ENCODE measurements around the gene NUDT3.

Gene NUDT3

GRCh38 chr6:34317882-34318498, 74.5 kb downstream of the NUDT3 start:
- DNase-seq, result no peak

- DNase-seq, result no peak
Observed at GRCh38 chr6:34317172-34317477, 75.3 kb downstream of the NUDT3 start.

GRCh38 chr6:34316431-34317171, 75.9 kb downstream of the NUDT3 start:
- no peak for DNase-seq

DNA sequence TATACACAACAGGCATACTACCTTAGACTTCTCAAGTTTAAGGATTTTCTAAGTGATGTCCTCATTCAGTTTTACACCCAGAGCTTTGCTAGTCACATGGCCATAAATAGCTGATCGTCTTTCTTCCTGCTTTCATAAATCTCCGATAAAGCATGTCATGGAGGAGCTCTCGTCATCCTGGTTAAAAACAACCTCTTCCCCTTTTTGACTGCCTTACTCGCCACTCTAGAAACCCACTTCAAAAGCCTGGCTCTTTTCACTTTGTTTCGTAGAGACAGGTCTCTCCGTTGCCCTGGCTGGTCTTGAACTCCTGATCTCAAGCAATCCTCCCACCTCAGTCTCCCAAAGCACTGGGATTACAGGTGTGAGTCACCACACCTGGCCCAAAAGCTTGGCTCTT, 76.7 kb downstream of the NUDT3 start:
- DNase-seq, result peak; percentile 38

DNA sequence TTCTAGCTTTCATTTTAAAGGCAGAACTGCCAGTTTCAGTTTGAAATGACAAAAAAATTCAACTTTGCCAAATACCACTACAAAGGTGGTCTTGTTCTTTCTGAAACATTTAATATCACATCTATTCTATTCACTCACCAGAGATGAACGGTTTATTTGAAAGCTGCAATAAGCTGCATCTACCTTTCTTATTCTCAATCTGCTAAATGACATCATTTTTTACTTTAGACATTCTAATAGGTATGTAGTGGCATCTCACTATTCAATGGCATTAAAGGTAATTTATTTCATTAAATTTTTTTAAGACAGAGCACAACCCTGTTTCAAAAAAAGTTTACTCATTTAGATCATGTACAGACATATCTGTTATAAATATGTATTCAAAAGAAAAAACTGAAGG, 77.2 kb downstream of the NUDT3 start:
- DNase-seq, result no peak

DNA sequence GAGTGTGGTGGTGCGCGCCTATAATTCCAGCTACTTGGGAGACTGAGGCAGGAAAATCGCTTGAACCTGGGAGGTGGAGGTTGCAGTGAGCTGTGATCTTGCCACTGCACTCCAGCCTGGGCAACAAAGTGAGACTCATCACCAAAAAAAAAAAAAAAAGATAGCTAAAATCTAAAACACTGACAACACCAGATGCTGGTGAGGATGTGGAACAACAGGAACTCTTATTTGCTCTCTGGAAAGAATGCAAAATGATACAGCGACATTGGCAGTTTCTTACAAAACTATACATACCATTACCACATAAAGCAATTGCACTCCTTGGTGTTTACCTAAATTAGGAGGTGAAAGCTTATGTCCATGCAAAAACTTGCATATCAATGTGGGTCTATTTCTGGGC, 80.2 kb downstream of the NUDT3 start:
- DNase-seq, result no peak

DNA sequence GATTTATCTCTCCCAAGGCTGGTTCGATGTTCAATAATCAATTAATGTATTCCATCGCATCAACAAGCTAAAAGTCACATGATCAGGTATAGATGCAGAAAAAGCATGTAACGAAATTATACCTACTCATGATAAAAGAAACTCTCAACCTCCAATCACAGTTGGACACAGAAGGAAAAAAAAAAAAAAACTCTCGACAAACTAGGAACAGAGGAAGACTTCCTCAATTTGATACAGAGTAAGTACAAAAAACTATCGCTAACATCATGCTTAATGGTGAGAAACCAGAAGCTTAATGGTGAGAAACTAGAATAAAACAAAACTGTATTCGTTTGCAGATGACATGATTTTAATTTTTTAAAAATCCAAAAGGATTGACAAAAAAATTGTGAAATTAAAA, 81.7 kb downstream of the NUDT3 start:
- DNase-seq, result no peak

GRCh38 chr6:34308483-34308882, 84.0 kb downstream of the NUDT3 start:
- no peak for DNase-seq

DNA sequence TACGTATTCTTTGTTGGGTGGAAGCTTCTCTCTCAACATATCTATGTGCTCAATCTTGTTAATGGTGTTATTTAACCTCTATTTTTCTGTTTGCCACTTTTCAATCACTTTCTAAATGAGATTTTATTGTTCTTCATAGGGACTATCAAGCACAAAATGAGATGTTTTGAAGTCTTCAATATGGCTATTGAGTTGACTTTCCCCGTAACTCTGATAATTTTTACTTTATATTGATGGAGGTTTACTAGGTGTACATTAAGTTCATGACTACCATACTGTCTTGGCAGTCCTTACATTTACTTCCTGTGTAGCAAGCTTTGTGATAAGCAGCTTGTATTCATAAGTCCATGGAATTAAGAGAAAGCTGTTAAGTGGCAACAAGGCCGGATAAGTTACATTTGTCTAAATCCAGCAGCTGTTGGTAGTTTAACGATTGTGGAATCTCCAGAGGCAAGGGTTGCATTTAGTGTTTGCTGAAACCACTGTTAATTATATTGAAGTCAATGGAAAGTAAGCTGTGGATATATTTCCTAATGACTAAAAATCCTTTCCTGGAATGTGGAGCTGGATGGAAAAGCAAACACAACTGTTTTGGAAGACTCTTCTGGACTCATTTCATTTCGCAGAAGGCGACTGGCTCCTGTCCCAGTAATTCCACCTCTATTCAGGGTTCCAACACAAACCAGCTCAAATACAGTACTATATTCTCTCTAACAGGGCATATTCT, 86.3 kb downstream of the NUDT3 start:
- no peak for DNase-seq

GRCh38 chr6:34305497-34305896, 87.0 kb downstream of the NUDT3 start:
- DNase-seq, result no peak

- DNase-seq, result no peak
Observed at GRCh38 chr6:34304164-34304563, 88.3 kb downstream of the NUDT3 start.

DNA sequence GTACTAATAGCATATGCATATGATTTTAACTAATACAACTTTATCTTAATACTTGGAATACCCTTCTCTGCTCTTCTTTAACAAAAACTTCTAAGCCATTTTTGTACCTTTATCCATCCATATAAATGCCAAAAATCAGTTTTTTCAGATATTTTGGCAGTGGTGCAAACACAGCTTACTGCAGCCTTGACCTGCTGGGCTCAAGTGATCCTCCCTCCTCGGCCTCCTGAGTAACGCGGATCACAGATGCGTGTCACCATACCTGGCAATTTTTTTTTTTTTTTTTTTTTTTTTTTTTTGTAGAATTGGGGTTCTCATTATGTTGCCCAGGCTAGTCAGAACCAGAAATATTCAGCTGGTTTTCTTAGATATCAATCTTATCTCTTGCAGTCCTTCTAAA, 89.5 kb downstream of the NUDT3 start:
- no peak for DNase-seq

- no peak for DNase-seq
Observed at GRCh38 chr6:34301408-34301807, 91.1 kb downstream of the NUDT3 start.

- no peak for DNase-seq
Observed at GRCh38 chr6:34300332-34300751, 92.1 kb downstream of the NUDT3 start.

DNA sequence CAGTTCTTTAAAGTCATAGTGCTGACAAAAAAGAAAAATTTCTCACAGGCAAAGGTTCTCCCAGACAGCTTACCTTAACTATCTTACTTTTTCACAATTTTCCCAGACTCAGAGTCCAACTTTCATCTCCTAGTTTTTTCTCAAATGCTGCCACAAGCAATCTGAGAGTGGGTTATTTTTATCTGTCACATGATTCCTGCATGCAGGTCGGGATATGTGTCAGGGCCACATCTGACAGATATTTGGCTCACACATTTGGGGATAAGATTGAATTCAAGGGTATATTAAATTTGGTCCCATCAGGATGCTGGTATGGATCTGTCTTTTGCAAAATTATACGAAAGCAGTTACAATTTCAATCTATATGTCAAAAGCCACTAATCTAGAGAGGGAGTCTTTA, 93.5 kb downstream of the NUDT3 start:
- no peak for DNase-seq

DNA sequence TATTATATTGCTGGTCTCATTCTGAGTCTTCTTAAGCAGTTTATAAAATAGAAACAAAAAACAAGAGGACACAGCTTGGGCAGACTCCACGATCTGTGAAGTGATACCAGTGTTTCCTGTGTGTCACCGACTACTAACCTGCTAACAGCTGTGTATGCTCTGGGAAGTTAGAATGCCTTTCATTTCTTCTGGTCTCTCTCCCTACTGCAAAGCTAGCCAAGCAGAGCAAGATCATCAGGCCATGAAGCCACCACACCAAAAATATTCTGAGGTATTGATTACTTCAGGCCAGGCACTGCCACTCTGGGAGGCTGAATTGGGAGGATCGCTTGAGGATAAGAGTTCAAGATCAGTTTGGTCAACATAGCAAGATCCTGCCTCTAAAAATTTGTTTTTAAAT, 96.7 kb downstream of the NUDT3 start:
- no peak for DNase-seq

GRCh38 chr6:34292954-34293353, 99.5 kb downstream of the NUDT3 start:
- no peak for DNase-seq

GRCh38 chr6:34289137-34289536, 103.3 kb downstream of the NUDT3 start:
- DNase-seq, result no peak

GRCh38 chr6:34288581-34288980, 103.9 kb downstream of the NUDT3 start:
- DNase-seq, result peak; percentile 29

GRCh38 chr6:34285448-34286164, 106.9 kb downstream of the NUDT3 start:
- no peak for DNase-seq

DNA sequence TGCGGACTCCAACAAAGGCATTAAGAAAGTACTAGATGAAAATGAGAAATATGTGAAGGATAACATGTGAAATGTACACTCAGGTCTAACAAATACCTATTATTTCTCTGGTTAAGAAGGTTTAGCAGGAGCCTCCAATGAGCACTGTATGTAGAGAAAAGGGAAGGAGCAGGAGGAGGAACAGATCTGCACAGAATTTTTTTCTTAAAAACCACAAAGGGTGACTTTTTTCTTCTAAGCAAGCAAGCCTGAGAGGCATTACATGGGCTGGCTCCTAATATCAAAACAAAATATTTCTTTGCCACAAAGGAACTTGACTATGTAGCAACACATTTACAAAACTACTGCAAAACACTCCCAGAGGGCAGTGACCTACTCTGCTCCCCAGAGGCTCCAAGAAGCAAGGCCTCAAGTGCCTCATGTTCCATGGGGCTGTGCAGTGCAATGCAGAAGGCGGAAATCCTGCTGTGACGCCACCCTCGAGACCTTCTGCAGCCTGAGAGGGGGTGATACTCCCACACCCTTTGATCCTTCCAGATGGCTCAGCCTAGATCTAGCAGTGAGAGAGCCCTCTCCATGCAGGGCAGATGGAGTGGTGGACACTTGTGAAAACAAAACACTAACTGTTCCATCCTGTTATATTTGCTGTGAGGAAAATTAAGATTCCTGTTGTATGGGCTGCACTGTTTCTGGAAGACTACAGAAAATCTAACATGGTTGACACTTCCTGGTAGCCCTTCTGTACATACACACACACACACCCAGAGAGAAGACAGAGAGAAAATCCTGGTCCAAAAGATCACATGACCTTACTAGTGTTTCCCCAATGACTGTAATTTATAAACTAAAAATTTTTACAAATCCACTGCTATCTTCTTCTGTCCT, 107.7 kb downstream of the NUDT3 start:
- no peak for DNase-seq

DNA sequence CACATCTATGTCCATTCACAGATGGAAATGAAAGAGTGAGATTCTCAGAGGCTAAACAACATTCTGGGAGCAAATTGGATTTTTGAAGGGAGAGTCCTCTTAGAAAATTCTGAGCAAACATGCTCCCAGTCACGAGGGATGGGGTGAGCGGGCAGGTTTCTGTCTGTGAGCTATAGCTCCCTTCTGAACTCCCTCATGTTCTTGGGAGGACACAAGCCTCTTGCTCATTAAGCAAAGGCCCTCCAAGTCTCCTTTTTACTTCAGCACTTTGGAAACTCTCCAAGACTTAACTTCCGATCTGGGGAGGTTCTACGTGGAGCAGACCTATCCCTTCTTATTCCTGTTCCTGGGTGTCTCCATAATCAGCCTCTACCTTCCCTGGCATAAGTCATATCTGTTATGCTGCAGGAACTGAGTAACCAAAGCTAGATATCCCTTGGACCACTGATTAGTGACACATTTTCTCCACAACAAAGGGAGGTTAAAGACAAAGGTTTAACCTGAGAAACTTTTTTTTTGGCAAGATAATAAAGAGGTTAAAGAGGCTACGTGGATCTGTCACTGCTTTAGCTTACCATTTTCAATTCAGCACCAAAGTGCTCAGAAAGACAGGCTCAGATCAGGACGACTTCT, 110.7 kb downstream of the NUDT3 start:
- DNase-seq, result no peak

Data from activated CD4-positive, alpha-beta T cell treated with anti-CD3 and anti-CD28 coated beads for 48 hours (primary cell).